NCI-H2107 treated with DMSO at 0.1 percent for 48 hours (cell line): ENCODE measurements around the gene CLCN4.

ENCODE experiments used
- DNase-seq: peaks from one replicate; lab custom pipeline; 2025; ENCODE audit not compliant: unreplicated experiment; lab: John Stamatoyannopoulos, UW

The CLCN4 gene

DNA sequence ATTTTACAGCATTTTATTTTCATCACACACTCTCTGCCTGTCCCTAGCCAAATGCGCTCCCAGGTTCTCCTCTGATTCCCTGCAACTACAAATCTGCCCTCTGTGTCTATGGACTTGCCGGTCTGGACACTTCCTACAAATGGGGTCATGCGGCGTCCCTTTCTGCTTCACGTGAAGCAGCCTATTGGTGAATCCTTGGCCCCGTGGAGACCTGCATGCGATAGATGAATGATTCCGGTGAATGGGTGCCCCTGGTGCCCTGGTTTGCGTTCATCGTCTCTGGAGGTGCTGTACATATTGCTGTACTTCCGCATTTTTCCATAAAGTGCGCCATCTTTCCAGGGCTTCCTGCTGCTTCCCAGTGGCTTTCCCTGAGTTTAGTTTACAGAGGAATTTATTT lies 27.5 kb upstream of the CLCN4 start:
- no peak for DNase-seq

DNA sequence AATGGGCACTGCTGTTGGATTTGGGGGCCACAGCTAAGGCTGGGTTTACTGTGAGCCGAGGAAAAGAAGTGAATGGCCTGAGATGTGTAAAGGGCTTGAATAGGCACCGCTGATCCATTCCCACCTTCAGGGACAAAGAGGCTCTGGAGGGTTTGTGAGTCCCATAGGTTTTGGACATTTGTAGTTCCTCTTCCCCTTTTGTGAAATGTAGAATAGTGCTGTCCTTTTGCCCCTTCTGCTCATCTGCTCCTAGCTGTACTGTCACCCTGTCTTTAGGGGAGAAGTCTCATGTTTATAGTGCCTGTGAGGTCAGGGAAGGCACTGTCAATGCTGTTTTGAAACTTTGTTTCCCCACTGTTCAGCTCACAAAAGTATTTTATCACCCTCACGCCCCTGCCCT lies 26.4 kb upstream of the CLCN4 start:
- no peak for DNase-seq

DNA sequence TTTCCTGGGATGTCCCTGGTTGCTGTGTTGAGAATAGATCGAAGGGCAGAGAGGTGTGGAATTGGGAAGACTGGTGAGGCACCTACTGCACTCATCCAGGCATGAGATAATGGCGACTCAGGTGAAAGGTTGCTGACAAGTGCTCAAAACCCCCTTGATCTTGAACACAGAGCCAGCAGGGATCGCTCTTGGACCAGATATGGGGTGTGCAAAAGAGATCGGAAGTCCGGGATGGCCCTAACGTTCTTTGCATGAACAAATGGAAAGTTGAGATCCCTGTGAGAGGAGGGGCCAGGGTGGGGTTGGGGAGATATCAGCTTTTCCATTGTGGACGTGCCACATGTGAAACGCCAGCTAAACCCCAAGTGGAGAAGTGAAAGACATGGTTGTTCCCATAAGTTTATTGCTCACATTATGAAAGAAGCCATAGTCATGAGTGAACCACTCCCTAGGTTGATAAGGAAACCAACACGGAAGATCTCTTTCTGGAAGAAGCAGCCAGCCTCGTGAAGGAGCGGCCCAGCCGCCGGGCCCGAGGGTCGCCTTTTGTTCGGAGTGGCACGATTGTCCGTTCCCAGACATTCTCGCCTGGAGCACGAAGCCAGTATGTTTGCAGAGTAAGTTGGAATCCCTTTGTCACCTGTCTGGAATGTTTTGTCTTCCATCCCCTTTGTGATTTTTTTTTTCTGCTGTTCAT lies 22.6 kb upstream of the CLCN4 start:
- no peak for DNase-seq

DNA sequence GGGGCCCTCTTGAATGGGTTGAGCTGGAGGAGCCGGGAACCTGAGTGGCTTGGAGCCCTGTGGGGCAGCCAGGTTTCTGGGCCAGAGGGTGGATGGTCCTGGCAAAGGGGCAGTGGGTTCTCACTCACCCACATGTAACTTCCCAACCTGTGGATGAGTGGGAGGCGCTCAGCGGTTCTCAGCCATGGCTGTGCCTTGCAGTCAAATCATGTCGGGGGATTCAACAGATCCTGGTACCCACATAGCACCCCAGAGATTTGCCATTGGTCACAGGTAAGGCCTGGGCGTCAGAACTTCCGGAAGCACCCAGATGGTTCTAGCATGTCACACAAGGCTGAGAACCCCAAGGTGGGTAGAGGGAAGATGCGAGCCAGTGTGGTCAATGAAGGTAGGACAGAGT lies 21.9 kb upstream of the CLCN4 start:
- no peak for DNase-seq

DNA sequence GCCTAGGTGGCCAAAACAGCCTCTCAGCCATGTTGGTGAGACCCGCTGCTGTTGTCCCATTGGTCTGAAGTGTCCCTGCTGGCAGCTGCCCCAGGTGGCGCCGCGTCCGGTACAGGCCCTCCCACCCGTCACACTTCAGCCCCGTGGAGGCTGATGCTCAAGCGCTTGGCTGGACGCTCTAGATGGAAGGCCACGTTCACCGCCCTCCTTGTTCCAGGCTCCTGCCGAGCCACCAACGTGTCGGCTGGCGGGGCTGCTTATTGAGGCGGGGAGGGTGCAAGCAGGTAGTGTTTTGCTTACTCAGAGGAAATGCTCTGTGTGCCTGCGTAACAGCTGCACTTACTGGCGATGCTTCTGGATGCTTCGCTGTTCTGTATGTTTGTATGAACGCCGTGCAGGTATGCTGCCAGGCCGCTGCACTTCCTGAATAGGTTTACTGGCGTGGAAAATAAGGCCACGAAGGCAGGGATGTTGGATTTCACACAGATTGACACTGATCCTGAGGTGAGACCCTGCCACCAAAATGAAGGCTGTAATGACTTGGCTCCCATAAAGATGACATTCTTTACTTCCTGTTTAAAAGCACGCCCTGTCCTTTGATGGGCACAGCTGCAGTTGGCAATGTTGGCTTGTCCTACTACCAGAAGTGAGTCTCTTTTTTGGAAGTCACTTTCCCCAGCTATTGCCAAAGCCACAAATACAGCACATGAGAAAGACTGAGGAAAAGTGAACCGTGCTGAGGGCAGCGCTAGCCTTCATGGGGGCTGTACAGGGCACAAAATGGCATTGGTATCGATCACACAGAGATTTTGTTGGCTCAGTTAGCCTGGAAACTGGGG lies 21.0 kb upstream of the CLCN4 start:
- DNase-seq = no peak

DNA sequence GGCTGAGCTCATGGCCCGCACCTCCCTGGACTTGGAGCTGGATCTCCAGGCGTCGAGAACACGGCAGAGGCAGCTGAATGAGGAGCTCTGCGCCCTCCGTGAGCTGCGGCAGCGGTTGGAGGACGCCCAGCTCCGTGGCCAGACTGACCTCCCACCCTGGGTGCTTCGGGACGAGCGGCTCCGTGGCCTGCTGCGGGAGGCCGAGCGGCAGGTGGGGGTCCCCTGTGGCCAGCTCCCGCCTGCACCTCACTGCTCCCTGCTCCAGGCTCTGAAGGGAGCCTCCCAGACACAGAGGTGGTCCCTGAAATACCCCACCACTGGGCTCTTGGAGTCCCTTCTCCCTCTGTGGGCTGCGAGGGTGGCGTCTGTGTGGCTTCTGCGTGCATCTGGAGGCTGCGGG lies 18.0 kb upstream of the CLCN4 start:
- DNase-seq = no peak

DNA sequence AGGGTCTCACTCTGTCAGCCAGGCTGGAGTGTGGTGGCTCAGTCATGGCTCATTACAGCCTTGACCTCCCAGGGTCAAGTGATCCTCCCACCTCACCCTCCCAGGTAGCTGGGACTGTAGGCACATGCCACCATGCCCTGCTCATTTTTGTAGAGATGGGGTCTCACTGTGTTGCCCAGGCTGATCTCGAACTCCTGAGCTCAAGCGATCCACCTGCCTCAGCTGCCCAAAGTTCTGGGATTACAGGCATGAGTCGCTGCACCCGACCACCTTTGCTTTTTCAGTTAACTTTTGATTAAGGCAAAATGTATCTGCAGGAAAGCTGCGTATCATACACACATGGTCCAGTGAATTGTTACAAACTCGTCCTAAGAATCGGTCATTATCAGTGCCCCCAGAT lies 16.5 kb upstream of the CLCN4 start:
- no peak for DNase-seq

DNA sequence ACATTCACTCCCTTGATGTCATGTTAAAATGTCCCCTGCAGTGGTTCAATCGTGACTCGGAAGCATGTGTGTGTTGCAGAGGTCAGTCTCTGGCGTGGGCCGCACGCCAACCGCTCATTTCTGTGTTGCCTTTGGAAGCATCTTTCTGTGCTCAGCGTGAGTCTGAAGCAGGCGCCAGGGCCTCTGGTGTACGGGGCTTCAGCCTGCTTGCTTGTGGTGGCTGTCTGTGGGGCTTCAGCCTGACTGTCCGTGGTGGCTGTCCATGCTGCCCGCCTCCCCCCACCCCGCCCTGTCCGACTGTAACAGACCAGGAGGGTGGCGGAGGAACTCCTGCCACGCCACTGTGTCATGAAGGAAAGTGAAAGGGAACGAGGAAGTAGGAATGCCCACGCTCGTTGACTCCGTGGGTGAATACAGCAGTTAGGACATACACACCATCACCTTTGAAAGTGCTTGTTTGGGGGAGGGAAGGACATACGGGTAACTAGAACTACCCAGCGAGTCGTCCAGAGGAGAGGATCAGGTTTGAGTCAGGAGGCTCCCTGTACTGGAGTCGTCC lies 14.7 kb upstream of the CLCN4 start:
- DNase-seq = no peak

DNA sequence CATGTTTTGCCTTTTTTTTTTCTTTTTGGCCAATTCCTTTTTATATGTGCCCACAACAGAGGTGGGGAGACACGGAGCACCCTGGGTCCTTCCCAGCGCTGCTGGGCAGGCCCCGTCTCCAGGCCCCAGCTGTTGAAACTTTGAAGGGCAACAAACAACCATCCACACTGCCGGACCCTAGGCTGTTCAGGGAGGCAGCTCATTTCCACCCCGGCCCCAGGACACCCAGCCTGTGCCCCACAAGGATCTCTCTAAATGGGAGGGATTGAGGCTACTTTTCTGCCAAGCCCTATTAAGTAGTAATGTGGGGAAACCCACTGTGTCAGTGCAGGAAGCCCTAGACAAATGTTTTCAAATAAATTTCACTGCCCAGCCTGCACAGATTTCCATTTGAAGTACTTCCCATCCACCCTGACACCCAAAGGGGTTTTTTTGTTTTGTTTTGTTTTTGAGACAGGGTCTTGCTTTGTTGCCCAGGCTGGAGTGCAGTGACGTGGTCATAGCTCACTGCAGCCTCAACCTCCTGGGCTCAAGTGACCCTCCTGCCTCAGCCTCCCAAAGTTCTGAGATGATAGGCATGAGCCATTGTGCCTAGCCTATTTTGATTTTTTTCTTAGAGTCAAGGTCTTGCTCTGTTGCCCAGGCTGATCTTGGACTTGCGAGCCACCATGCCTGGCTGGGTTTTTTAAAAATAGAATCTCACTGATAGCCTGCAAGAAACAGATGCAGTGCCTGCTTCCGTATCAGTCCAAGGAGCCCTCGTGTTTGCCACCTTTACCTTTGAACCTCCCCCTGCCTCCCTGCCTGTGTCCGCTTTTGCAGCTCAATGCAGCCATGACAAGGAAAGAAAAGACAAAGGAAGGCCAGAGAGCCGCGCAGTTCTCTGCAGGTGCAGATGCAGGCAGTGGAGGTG lies 13.4 kb upstream of the CLCN4 start:
- no peak for DNase-seq

DNA sequence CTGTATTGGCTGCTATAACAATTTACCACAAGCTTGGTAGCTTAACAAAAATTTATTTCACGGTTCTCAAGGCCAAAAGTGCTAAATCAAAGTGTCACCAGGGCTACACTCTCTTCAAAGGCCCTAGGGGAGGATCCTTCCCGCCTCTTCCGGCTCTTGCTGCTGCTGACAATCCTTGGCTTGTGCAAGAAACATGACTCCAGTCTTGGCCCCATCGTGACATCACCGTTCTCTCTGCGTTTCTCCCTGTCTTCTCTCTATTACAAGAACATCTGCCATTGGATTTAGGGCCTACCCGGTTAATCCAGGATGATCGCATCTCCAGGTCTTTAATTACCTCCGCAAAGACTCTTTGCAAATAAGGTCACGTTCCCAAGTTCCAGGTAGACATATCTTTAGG lies 10.4 kb upstream of the CLCN4 start:
- DNase-seq = no peak

DNA sequence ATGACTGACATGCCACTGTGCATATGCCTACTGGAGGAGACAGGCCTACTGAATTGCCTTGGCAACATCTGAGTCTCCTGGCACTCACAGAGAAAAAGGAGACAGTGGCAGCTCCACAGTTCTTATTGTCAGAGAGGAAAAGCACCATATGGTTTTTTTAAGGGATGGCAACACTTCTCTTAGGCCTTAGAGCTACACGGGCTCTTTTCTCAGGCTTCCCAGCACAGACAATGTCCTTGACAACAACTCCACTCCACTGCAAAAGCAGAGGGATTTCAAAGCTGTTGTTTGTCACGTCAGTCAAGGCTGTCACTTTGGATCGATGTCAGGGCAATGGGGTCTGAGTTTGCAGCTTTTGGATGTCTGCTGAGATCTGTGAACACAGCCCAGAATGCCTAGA lies 4.7 kb upstream of the CLCN4 start:
- no peak for DNase-seq

DNA sequence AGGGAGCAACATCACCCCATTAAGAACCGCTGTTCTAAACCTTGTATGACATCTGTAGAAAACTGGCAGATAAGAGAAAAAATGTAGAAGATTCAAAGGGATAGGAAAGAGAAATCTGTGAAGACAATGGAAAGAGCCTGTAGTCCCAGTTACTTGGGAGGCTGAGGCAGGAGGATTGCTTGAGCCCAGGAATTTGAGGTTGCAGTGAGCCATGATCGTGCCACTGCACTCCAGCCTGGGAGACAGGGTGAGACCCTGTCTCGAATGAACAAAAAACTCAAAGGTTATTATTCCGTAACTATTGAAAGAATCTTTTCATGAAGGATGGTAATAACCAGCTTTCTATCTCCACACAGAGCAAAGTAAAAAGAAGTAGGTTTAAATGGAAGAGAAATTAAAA lies 1.6 kb upstream of the CLCN4 start:
- DNase-seq = no peak

DNA sequence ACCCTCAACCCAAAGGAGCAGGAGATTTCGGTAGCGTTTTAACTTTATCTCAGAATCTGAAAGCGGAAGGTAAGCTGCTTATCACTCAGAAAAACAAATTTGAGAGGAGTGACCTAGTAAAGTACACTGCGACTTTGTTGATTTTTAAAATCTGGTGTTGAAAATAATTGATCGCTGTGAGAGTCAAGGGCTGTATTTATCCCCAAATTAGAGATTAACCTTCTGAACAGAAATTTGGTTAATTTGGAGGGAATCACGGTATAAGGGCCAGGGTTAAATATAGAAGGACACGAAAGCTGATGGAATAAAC lies 212 bp downstream of the CLCN4 start:
- DNase-seq = no peak

DNA sequence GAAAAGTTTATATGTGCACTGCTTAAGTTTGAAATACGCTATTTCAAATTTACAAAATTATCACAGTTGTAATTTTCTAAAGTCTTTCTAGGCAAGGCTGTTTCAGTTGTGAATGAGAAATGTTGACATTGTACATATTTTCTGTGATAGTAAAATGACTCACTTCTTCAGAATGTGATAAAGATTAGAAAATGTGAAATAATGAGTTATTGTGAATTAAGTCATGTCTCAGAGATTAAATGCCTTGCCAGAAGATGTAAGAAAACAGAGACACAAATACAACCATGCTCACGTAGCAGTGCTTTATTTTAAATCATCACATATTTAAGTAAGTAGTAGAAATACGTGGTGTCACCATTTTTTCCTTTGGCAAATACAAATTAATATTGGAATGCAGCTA lies 768 bp downstream of the CLCN4 start:
- DNase-seq = no peak

DNA sequence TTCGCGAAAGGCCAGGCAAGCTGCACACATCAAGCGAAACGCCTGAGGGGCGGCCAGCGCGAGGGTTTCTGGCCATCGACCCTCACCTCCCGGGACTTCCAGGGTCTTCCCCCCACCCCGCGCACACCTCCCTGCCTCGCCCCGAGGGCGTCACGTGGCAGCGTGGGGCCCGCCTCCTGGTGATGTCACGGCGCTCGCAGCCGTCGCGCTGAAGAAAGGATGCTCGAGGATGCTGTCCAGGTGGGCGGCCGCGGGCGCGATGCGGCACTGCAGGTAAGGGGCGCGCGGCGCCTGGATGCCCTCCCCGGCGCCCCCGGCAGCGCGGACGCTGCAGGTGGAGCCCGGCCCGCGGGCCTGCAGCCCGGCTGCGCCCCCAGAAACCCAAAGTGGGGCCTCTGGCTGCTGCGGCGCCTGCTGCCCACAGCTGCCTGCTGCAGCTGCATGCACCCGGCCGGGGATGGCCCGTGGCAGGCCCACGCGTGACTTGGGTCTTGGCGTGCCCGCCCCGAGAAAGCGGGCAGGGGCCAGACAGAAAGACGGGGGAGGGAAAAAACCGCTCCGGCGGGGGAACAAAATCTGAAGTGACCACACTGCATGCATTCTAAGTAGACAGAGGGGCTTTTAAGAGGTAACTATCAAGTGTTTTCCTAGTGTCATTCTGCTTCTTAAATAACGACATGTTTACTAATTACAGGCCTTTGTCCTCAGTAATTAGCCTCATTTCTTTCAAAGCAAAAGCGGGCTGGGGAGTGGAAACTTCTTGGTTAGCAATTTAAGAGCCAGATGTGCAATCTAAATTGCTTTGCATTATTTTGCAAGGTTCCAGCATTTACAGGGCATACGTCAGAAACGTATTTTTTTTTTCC lies 1.7 kb downstream of the CLCN4 start:
- peak; percentile 5 for DNase-seq

DNA sequence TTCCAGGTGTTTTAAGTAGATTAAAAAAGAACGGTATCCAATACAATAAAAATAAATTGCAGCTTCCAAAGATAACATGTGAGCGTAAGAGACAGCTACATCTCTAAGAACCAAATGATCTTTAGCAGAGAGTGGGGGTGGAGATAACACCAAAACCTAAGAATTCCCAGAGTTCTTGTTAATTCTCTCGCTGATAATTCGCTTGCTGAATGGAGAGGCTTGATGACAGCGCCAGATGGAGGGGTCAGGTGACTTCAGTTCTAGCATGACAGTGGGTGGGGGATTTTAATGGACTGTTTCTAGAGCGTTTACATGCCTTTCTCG lies 2.3 kb downstream of the CLCN4 start:
- DNase-seq = no peak

DNA sequence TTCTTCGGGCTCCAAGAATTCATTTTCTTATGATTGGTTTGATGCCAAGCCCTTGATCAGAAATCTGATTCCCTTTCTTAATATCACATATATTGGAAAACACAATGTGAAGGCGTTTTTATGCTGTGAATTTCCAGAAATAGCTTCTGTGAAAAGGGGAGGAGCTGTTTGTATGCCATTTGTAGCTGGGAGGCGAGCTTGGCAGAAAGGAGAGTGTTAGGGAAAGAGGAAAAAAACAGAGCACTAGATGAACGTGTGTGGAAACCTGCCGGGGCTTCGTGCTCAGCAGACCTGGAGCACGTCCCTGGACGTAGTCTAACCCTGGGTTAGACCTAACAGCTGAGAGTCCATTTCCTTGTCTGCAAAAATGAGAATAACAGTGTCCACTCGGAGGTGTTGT lies 3.4 kb downstream of the CLCN4 start:
- no peak for DNase-seq

DNA sequence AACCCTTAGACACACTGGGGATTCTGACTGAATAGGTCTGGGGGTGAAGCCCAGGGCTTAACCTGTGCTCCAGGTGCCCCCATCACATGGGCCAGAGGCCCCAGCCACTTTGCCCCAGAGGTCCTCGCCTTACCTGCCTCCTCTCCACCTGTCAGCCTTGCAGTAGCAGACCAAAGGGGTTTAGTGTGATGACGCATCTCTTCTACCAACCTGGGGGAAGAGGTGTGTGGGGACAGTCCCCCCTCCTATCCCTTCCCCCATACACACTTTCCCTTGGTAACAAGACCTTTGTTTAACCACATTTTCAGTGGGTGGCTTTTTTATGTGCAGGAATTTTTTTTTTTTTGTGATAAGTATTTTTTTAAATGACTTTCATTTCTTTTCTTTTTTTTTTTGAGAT lies 6.3 kb downstream of the CLCN4 start:
- DNase-seq = no peak

DNA sequence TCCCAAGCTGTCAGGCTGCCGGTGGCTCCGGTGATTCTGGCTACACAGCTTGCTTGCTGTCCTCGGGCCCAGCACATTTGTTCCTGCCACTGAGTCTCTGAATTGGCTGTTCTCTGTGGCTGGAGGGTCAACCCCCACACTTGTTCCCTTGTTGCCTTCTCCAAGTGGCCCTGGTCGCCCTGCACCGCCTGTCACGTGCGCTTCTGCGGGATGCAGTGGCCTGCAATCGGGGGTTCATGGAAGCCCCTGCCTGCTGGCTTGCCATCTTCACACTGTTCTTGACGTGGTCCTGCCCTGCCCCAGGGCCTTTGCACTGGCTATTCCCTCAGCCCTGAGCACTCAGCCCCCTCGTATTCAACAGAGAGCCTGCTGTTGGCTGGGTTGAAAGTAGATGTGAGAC lies 8.1 kb downstream of the CLCN4 start:
- no peak for DNase-seq

DNA sequence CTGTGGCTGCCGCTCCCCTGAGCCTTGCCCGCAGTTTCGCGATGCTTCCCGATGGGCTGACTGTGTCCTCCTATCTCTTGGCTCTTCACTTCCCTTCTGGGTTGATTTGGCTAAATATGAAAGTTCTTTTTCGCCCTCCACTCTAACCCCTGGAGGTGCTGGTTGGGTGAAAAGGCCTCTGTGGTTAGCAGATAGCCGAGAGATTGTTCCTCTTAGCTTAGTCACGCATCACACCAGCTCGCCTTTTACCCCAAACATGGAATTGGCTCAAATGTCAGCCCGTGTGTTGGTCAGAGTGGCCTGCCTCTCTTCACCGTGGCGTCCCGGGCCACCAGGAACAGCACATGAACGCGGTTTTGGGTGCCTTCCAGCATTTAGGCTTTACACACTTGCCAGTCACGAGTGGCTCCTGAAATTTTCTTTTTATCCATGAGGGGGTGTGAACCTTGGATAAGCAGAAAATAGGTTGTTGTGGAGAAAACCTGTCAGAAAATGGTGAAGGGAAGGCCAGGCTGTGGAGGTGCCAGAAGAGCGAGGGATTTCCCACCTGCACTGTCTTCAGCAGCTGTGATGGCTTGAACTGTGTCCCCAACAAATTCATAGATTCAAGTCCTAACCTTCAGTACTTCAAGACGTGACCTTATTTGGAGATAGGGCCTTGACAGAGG lies 8.9 kb downstream of the CLCN4 start:
- DNase-seq = no peak
